PC-3 (cell line): ENCODE results near the gene USP2.

Source experiments
- EZH2 ChIP-seq: fragments of 300-600 bp; sonication (generic); IDR thresholded peaks from one replicate; pipeline ENCODE4 v1.6.1; 2017; ENCODE audit warnings: antibody characterized with exemption, mild to moderate bottlenecking, low read length; ENCODE audit not compliant: unreplicated experiment
- EZH2phosphoT487 ChIP-seq: fragments of 300-600 bp; sonication (generic); IDR thresholded peaks from 2 replicates; pipeline ENCODE4 v1.6.1; 2018; ENCODE audit warnings: mild to moderate bottlenecking, antibody characterized with exemption, low read length, borderline replicate concordance
- TF ChIP-seq, protein P1 (sequence below): fragments of 300-600 bp; sonication (generic); conservative IDR thresholded peaks from 2 replicates; pipeline ENCODE4 v1.5.1; 2017; ENCODE audit warnings: antibody characterized with exemption, low read depth, mild to moderate bottlenecking, low read length

DNA sequence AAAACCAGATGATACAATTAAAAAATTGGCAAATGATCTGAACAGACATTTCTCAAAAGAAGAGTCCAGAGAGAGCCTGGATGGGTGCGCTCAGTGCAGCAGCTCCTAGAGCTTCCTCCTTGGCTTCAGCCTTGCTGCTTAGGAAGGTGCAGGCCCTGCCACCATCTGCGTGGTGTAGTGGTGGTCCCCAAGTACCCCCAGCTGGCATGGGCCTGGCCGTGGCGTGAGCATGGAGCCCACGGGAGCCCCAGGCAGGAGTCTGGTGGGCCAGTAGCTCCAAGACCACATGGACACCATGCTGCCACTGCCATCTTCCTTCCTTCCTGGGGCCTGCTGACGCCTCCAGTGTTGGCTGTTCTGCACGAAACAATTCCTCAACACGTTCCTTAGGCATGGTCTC lies 21.0 kb upstream of the USP2 start:
- TF ChIP-seq, protein P1, sequence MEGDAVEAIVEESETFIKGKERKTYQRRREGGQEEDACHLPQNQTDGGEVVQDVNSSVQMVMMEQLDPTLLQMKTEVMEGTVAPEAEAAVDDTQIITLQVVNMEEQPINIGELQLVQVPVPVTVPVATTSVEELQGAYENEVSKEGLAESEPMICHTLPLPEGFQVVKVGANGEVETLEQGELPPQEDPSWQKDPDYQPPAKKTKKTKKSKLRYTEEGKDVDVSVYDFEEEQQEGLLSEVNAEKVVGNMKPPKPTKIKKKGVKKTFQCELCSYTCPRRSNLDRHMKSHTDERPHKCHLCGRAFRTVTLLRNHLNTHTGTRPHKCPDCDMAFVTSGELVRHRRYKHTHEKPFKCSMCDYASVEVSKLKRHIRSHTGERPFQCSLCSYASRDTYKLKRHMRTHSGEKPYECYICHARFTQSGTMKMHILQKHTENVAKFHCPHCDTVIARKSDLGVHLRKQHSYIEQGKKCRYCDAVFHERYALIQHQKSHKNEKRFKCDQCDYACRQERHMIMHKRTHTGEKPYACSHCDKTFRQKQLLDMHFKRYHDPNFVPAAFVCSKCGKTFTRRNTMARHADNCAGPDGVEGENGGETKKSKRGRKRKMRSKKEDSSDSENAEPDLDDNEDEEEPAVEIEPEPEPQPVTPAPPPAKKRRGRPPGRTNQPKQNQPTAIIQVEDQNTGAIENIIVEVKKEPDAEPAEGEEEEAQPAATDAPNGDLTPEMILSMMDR = no peak
- TF ChIP-seq EZH2 (no peak), EZH2phosphoT487 (no peak)
